HS-5 (cell line): Measurements from ENCODE around the gene UACA.

ENCODE experiments used
- DNase-seq: peaks from one replicate; pipeline ENCODE4 v3.0.0-alpha.2; 2012; ENCODE audit warnings: low read depth

The UACA gene

DNA sequence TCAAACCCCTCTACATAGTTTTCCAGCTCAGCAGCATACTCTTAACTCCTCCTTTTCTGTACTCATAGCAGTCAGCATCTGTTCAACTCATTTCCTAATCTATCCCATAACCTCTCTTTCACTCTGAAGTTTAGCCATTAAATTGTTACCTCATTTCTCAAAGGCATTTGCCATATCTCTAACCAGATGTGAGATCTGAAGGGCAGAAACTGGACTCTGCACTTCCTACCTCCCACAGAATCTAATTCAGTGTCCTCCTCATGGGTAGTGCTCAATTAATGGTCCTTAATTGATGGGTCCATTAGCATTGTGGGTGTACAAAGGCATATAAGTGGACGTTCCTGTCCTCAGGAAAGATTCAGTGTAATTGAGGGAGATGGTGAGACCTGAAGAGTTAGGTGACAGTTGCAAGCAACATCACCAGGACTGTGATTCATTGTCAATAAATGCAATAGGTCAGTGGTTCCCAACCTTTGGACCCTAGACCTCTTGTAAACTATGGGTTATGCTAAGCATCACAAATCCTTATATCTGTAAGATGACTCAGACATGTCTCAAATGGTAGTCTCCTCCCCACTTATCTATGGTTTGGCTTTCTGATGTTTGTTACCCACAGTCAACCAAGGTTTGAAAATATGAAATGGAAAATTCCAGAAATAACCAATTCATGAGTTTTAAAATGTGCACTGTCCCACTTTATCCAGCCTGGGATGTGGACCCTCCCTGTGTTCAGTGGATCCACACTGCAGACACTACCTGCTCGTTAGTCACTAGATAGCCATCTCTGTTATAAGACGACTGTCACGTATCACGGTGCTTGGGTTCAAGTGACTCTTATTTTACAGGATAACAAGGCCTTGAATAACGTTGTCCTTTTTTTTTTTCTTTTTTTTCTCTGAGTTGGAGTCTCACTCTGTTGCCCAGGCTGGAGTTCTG, 25.0 kb upstream of the UACA start:
- peak; percentile 90 for DNase-seq

DNA sequence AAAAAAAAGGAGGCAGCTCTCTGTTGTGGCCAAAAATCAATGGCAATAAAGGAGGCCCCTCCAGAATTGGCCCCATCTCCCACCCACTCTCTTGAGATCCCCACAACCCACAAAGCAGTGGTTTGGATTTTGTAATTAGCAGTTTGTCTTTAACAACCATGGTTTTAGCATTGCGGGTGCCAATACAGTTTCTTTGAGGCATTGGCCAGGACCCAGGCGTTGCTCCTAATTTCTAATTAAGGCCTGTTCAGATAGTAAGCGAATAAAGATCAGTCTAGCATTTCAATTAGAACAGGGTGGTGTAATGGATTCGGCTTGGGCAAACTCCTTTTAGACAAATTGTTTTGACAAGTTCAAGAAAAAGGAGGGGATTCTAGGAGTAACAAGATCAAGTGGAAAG, 23.6 kb upstream of the UACA start:
- DNase-seq, result no peak

DNA sequence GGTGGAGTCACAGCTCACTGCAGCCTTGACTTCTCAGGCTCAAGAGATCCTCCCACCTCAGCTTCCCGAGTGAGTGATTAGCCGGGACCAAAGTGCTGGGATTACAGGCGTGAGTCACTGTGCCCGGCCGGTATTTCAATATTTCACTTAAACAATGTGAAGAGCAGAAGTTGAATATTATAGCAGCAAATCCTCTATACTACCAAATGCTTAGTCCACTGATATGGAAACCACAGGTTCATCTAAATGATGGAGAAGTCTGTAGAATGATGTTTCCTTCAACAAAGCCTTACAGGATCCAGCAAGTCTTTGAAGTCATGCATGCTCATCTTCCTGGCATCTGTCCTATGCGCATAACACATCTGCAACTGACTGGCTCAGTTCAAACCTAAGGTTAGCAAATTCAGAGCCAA, 20.3 kb upstream of the UACA start:
- DNase-seq, result no peak

DNA sequence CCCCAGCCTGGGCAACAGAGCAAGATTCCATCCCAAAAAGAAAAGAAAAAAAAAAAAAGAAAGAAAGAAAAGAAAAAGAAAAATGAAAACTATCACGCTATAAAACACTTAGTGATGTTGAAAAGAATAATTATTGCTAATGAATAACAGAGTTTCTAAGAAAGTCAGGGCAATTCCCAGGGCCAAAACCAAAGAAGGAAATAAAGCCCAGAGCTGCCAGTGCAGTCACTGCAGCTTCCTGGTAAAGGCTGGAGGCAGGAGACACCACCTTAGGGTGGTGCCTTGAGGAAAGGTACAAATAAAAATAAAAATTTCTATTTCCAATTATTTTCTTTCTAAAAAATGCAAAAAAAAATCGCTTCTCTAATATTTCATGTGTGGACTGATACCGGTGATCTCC, 19.7 kb upstream of the UACA start:
- no peak for DNase-seq

DNA sequence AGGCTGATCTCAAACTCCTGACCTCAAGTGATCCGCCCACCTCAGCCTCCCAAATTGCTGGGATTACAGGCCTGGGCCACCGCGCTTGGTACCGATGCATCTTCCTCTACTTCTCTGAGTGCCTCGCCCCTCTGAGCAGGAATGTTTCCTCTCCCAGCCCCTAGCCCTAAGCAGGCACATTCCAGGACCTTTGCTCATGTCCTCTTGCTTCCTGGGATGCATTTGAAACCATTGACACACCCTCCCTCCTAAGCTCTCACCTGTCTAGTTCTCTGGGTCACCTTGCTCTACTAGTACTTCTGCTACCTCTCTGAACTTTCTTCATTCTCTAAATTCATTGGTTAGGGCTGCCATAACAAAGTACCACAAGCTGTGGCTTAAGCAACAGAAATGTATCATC, 17.9 kb upstream of the UACA start:
- DNase-seq, result no peak

DNA sequence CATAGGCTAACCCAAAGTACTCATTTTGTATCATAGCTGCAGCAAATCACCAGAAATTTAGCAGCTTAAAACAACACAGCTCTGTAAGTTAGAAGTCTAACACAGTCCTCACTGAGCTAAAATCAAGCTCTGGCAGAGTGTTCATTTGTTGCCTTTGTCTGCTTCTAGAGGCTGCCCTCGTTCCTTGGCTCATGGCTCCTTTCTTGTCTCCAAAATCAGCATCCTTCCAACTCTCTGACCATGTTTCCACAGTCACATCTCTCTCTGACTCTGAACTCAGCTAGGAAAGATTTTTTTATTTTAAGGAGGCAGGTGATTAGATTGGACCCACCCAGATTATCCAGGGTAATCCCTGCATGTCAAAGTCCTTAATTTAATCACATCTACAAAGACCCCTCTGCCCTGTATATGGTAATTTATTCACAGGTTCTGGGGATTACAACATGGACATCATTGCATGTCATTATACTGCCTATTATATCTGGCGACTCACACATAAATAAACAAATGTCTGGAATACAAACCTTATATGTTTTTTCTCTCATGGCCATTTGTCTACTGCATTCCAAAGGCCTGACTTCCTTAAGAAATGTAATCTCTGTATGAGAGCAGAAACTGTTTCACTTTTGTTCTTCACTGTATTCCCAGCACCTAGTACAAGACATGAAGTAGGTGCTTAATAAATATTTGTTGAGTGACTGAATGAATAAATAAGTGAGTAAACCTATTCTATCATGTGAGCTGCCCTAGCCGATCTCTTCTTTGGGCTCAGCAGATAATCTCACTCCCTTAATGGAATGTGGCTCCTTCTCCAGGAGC, 15.1 kb upstream of the UACA start:
- DNase-seq, result no peak

DNA sequence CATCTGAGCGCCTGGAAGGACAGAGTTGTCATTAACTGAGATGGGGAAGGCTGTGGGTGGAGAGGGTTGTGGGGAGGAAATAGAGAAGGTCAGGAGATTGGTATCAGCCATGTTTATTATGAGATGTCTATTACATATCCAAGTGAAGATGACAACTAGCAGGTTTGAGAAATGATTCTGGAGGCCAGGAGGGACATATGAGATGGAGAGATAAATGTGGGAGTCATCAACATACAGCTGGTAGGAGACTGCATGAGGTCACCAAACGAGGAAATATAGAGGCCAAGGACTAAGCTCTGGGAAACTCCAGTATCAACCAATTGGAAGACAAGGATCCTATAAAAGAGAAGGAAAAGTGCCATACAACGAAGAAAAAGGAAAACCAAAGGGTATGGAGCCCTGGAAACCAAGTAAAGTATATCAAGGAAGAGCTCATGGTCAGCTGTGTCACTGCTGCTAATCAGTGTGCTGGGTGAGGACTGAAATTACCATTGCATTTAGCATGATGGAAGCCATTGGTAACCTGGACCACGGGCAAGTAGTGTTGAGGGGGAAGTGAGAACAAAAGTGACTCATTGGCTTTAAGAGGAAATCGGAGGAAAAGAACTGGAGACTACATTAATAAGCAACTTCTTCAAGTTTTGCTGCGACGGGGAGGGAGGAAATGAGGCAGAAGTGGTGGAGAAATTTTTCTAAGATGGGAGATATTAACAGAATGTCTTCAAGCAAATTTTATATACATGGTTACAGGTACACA, 14.0 kb upstream of the UACA start:
- no peak for DNase-seq

DNA sequence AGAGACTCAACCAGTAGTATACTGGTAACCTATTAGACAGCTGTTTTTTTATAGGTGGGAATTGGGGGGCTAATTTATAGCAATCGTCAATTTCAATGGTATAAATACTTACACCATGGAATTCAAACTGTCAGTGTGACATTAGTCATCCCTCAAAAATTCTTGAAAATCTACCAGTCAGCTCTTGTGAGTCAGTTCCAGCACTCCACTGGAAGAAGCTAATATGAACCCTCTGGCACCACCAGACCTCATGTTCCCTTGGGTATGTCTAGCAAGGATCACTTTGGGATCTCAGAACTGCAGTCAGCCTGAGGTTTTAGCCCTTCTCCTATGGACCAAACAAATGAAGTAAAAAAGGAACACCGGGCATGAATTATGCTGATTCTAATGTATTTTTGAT, 11.8 kb upstream of the UACA start:
- DNase-seq, result peak; percentile 79

DNA sequence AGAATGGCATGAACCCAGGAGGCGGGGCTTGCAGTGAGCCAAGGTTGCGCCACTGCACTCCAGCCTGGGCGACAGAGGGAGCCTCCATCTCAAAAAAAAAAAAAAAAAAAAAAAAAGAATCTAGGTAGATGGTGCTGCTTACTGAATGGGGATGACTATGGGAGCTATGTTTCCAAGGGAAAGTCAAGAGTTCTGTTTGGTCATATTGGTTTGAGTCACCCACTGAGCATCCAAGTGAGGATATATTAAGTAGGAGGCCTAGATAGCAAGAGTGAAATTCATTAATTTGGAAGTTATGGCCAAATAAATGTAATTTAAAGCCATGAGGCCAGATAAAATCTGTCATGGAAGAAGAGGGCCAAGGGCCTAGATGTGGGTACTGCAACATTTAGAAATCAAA, 9.0 kb upstream of the UACA start:
- no peak for DNase-seq

DNA sequence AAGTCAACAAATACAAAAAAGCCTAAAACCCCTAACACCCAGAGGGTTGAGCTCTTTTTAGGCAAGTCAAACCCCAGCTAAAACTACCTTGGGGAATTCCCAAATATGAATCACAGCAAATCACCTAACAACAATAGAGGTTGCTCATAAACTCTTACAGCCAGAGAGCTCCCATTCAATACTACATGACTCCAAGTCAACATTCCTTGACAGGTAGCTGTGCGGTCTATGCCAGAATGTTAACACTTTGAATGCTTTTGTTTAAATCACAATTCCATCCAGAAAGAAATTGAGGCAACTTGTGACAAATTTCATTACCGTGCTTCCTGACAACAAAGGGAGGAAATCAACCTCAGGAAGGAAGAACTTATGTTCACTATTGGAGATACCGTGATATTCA, 7.5 kb upstream of the UACA start:
- DNase-seq, result no peak

DNA sequence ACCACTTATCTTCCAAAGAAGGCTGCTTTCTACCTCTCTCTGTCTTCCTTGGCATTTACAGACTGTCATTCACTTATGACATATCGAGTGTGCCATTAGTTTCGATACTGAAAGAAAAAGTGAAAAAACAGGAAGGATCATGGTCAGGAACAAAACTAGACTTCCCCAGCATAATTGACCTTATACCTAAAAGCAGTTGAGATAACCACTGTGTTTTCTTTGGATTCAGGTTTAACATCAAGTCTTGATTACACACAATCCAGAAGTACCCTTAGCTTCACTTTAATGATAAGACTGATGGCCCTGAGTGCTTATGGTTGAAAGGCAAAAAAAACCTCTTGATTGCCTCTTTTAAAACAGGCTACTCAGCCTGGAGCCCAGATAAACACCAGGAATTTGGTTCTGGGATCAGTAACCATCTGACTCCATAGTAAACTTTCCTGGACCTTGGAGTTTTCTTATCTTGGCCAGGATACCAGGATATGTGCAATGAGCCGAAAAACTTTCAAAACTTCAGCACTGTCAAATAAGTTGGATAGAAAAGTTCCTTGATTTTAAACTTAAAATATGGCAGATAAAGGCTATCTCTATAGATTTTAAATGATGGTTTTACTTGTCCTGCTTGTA, 5.0 kb upstream of the UACA start:
- no peak for DNase-seq

DNA sequence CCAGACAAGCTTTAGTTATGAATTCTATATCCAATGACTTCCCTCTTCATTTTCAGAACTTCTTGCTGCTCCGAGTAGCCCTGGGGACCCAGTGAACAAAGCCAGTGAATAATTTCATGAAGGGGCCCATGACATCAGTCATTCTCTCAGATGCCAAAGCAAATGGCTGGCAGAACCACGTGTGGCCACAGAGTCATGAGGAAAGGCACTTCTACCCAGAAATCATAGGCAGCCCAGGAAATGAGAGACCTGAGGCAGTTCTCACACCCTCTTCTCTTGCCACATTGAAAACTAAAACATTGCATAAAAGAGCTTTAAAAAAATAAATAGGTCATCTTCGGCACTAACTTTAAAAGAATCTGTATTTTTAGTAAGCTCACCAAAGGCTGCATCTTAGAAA, 4.3 kb upstream of the UACA start:
- no peak for DNase-seq

DNA sequence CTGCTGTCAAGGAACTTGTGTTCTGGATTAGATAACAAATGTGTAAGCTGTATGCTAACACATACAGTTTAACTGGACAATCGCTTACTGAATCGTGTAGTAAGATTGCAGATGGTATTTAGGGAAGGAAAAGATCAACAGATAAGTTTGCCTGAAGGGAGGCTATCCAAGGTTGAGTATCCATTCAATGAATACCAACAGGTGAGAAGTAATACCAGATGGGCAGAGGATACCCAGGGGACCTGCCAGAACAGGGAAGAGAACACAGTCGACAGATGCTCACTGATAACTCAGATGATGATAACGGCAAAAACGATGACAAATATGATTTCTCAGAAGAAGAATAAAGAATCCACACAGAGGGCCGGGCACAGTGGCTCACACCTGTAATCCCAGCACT, 3.2 kb upstream of the UACA start:
- no peak for DNase-seq

DNA sequence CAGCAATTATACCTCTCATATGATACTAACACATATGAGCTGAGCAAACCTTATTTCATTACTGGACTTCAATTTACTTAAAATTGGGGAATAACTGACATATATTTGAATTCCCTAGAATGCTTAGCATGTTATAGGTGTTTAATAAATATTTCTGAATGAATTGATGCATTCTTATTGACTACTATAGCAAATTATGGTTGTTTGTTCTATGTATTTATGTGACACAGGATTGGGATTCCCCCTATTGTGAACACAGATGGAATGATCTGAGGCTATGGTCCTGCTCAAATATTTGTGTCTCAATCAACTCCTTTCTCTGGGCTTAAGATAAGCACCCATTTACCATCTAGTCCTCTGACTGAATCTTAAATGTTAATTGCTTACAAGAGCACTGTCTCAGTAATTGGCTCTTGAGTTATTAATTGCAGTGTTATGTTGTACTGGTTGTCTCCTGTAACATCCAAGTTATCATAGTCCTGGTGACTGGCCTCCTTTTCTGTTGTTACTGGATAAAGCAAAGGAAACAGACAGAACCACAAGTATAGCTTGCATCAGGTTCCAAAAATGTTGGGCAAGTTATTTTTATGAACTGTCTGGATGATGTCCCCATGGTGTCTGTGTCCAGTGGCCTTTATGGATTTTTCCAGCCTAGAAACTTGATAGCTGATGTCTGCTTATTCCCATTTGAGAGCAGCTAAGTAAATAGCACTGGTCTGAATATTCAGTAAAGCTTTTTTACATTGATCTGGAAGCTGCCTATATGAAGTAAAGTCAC, 2.3 kb upstream of the UACA start:
- DNase-seq, result no peak

DNA sequence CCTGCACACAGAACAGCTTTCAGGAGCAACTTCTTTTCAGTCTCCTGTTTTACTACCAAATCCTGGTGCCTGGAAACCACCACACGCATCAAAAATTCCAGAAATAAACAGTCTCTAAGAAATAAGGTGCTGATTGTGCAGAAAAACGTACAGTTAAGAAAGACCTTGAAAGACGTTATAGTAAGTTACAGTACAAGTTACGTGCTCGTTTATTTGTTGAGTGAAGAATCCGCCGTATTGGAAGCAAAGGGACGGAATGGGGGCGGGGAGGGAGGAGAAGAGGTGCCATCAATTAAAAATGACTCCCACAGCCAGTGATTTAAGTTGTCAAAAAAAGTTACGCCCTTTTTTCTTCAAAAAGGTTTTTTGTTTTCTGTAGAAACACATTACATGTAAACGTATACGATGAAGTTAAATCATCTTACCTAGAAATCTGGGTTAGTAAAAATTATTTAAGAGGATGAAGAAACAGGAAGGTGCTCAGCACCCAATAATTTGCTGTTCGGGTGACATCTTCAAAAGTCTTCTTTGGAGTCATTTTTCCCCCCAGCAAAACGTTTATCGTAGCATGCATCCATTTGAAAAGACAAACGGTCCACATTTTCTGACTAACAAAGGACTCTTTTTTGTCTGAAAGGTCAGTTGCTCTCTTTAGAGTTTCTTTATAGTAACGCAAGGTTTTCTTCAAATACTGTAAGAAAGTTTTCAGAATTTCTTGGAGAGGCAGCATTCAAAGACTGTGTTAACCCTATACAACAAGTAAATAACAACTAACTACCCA, 782 bp upstream of the UACA start:
- no peak for DNase-seq

DNA sequence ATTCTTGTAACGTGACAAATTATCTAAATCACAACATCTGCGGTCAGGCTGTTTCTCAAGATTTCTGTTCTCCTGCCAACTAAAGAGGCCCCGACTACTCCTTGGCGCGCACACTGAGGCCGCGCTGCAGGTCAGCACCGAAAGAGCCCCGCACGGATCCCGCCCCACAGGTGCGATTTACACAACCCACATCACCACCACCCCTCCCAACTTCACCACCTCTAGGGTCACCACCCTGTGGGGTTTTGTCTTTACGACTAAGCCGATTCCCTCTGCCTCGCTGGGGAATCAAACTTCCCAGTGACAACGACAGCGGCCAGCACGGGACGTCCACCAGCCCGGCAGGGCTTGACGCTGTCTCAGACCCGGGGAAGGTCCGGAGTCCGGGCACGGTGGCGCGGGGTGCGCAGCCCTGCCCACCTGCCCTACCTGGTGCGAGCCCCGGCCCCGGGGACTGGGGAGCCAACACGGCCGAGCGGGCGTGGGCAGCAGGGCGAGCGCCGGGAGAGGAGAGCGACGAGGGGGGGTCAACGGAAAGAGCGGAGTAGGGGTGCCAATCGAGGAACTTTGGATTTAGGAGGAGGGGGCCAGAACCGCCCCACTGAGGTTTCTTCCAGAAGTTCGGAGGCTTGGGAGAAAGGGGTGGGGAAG, 764 bp downstream of the UACA start:
- DNase-seq, result no peak

DNA sequence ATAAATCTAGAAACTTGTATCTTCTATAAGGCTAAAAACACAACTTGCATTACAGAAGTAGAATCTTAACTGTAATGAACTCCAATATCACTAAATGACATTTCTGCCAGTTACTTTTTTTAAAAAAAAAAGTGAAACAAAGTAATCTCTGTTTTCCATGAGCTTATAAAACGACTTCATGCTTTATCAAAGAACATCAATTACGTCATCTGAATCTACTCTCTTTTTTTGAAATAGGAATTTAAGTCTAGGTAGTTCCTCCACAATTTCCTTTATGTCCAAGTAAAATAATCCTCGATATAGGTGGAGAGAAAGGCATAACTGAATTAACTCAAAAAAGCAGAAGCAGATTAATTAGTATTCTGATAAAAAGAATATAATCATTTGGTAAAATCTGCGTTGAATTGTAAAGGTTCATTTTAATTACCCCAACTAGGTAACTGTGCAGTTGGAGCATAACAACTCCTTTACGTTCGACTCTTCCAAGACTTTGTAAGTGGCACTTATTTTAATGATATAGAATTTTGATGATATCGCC, 1.4 kb downstream of the UACA start:
- DNase-seq, result no peak

DNA sequence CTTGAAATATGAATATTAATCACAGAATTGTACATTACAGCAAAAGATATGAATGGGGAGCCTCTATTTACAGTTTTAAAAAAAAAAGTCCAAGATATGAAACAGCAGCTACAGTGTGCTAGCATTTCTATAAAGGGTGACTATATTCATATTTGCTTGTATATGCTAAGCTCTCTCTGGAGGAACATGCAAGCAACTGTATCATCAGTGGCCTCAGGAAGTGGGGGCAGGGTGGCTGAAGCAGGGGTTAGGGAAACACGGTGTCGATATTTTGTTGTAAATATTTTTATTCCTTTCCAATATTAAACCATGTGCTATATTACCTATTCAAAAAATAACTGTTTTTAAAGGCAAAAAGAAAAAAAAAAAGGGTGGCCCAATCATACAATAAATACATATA, 2.3 kb downstream of the UACA start:
- no peak for DNase-seq

DNA sequence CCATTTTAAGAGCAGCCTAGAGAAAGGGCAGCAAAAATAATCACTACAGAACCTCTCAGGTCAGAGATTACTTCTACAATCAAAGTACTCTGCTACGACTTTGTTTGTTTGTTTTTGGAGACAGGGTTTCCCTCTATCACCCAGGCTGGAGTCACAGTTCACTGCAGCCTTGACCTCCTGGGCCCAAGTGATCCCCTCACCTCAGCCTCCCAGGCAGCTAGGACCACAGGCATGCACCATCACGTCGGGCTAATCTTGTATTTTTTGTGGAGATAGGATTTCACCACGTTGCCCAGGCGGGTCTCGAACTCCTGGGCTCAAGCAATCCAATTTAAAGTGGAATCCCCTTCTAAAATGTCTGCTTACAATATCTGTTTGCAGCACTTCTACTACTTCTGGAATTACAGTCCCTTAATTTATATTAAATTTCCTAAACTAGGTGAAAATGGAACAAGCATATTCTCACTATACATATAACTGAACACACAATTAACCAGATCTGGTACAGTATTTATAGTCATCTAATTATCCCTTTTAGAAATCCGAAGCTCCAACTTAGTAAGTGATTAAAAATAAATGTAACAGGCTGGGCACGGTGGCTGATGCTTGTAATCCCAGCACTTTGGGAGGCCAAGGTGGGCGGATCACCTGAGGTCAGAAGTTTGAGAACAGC, 4.4 kb downstream of the UACA start:
- no peak for DNase-seq
